Measurements from ENCODE around the gene DOP1B. TPM values are rescaled to one million over a fixed set of nuclear protein-coding genes. Genes with fewer than 3 reads are reported as not detected.

DOP1B gene
- total RNA-seq, 1 experiment from 2014 or later = 8.7 TPM

DNA sequence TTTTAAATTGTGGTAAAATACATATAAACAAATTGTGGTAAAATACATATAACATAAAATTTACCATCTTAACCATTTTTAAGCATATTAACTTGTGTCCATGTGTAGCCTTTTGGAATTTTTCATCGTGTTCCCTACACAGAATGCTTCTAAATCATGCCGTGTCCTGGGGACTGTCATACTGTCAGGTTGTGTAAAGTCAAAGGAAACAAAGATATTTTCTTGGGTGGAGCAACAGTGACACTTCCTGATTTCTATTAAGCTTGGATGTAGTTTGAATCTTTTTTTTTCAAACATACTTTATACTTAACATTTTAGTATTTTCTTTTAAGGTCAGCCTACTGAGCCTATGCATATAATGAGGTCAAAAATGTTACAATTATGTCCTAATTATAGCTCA is 32.3 kb downstream of the DOP1B start:
- Mint-ChIP-seq H3K27me3 (ENCODE audit: low read depth) (no peaks in the 10 kb centered on the region), H3K9me3 (no peaks in the 10 kb centered on the region), H3K4me3 (no peak overlapping the region), H3K36me3 (ENCODE audit: insufficient read depth in 1 of 3, low read depth in 3 of 3) (no peaks in the 10 kb centered on the region), H3K27ac (no peak overlapping the region), H3K4me1 (peaks cover 20 to 24% of the 10 kb centered on the region in 2 experiments)
- Histone ChIP-seq H3K56ac (ENCODE audit: insufficient read length, low read depth, low read length) (no peak overlapping the region), H3K4ac (ENCODE audit: low read depth, low read length) (no peak overlapping the region), H4K91ac (ENCODE audit: insufficient read length, low read depth, low read length) (no peak overlapping the region), H3T11ph (ENCODE audit: low read length) (no peak overlapping the region), H4K5ac (ENCODE audit: insufficient read length, low read depth, low read length) (no peak overlapping the region), H3K27ac (ENCODE audit: insufficient read length, low read depth, low read length) (no peak overlapping the region), H2BK5ac (ENCODE audit: insufficient read length, low read length) (no peak overlapping the region), H3K79me1 (ENCODE audit: insufficient read depth, low read depth, low read length, poor library complexity, severe bottlenecking) (no peaks in the 10 kb centered on the region), H3K4me2 (ENCODE audit: insufficient read depth, insufficient read length, low read length) (no peak overlapping the region), H3K4me1 (ENCODE audit: insufficient read depth, low read length) (no peaks in the 10 kb centered on the region; the same call in 1 of the 2 replicates), H2BK20ac (ENCODE audit: low read depth, low read length, poor library complexity, severe bottlenecking) (no peak overlapping the region), H3K9me3 (ENCODE audit: control insufficient read depth, low read depth, low read length) (no peaks in the 10 kb centered on the region), H3K9ac (ENCODE audit: extremely low read depth, insufficient read length, low read length) (no peak overlapping the region), H2BK12ac (ENCODE audit: insufficient read length, low read depth, low read length) (no peak overlapping the region), H4K8ac (replicated peaks; ENCODE audit: insufficient read length, low read depth, low read length) (no peak overlapping the region), H3K23ac (ENCODE audit: insufficient read length, low read depth, low read length) (no peak overlapping the region), H2AFZ (ENCODE audit: low read length) (no peak overlapping the region), H3K14ac (ENCODE audit: insufficient read depth, low read length) (no peak overlapping the region), H3K23me2 (ENCODE audit: insufficient read length, low read depth, low read length, poor library complexity, severe bottlenecking) (no peaks in the 10 kb centered on the region), H3K18ac (ENCODE audit: insufficient read length, low read depth, low read length) (no peak overlapping the region), H2BK15ac (ENCODE audit: low read depth, low read length) (no peak overlapping the region), H3K79me2 (ENCODE audit: insufficient read depth, low read length) (no peaks in the 10 kb centered on the region), H2AK5ac (ENCODE audit: insufficient read length, low read length) (no peak overlapping the region), H4K20me1 (ENCODE audit: control insufficient read depth, insufficient read depth, insufficient read length) (no peaks in the 10 kb centered on the region), H2BK120ac (ENCODE audit: low read depth, low read length, poor library complexity, severe bottlenecking) (no peak overlapping the region), H3K27me3 (ENCODE audit: insufficient read depth, low read length) (no peaks in the 10 kb centered on the region)
- TF ChIP-seq, protein P1, sequence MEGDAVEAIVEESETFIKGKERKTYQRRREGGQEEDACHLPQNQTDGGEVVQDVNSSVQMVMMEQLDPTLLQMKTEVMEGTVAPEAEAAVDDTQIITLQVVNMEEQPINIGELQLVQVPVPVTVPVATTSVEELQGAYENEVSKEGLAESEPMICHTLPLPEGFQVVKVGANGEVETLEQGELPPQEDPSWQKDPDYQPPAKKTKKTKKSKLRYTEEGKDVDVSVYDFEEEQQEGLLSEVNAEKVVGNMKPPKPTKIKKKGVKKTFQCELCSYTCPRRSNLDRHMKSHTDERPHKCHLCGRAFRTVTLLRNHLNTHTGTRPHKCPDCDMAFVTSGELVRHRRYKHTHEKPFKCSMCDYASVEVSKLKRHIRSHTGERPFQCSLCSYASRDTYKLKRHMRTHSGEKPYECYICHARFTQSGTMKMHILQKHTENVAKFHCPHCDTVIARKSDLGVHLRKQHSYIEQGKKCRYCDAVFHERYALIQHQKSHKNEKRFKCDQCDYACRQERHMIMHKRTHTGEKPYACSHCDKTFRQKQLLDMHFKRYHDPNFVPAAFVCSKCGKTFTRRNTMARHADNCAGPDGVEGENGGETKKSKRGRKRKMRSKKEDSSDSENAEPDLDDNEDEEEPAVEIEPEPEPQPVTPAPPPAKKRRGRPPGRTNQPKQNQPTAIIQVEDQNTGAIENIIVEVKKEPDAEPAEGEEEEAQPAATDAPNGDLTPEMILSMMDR (conservative IDR thresholded peaks at IDR 0.05) = no peak
- no peak for DNase-seq
- no CpG with 5 or more reads among the region's 2 CpGs for WGBS (ENCODE audit: extremely low coverage, insufficient read length, low lambda C conversion rate)
